B cell (primary cell): ENCODE results near the gene SORT1. TPM values are rescaled to one million over a fixed set of nuclear protein-coding genes. Genes with fewer than 3 reads are reported as not detected.

Source experiments
- ATAC-seq: fragments of 200-7000 bp; cut with Tn5 transposase; one replicate; pipeline ENCODE4 v1.10.0; 2021; ENCODE audit warnings: low read depth, mild to moderate bottlenecking, moderate number of reproducible peaks, moderate library complexity
- CTCF ChIA-PET: fragments of 350-600 bp; sonication (Branson Sonifier 250); formaldehyde crosslinking; loops from one replicate; lab custom pipeline; 2021; ENCODE audit warnings: antibody characterized with exemption, inconsistent platforms; lab: Charles Lee
- POLR2A ChIA-PET: fragments of 350-600 bp; sonication (Branson Sonifier 250); formaldehyde crosslinking; loops from one replicate; lab custom pipeline; 2021; ENCODE audit warnings: antibody characterized with exemption; lab: Charles Lee
- DNase-seq: peaks from one replicate; pipeline ENCODE4 v3.0.0; 2013
- H2AFZ ChIP-seq: 2 replicates; pipeline ENCODE4 v1.6.1; 2012; ENCODE audit warnings: mild to moderate bottlenecking, low read depth, low read length; ENCODE audit not compliant: insufficient read depth, poor library complexity, severe bottlenecking
- H3K27ac ChIP-seq, 2 donors: 1 replicate in 1 of 2; 2 replicates in 1 of 2; pipeline ENCODE4 v1.5.1; 2012 to 2013; ENCODE audit warnings: low read length in 2 of 2, mild to moderate bottlenecking in 2 of 2, moderate library complexity in 1 of 2
- H3K27me3 ChIP-seq, 4 experiments: fragments of 200-600 bp in 1 of 4; sonication (generic) in 1 of 4; replicated peaks in 1 of 4; 1 replicate in 2 of 4; 2 replicates in 2 of 4; pipeline versions ENCODE4 v1.6.1 to v1.7.0; 2013 to 2016; ENCODE audit warnings: low read length in 3 of 4, mild to moderate bottlenecking in 2 of 4, mixed read lengths in 1 of 4, moderate library complexity in 1 of 4; ENCODE audit not compliant: insufficient read depth in 4 of 4, control insufficient read depth in 3 of 4; ENCODE audit errors: control extremely low read depth in 1 of 4
- H3K36me3 ChIP-seq, 2 experiments: replicated peaks in 1 of 2; 1 replicate in 1 of 2; 2 replicates in 1 of 2; pipeline versions ENCODE4 v1.6.1 to v1.7.1; 2013; ENCODE audit warnings: low read length in 1 of 2; ENCODE audit not compliant: insufficient read depth in 2 of 2, control insufficient read depth in 1 of 2; ENCODE audit errors: control extremely low read depth in 1 of 2, extremely low read depth in 1 of 2
- H3K4me1 ChIP-seq, 2 donors: fragments of 200-600 bp in 1 of 2; sonication (generic) in 1 of 2; 1 replicate in 1 of 2; 2 replicates in 1 of 2; pipeline versions ENCODE4 v1.5.1 to v1.6.1; 2013 to 2017; ENCODE audit warnings: low read length in 2 of 2; ENCODE audit not compliant: control insufficient read depth in 2 of 2, insufficient read depth in 2 of 2
- H3K4me2 ChIP-seq: replicated peaks from 2 replicates; pipeline ENCODE3; 2012; ENCODE audit warnings: mild to moderate bottlenecking, low read depth, low read length; ENCODE audit not compliant: poor library complexity, severe bottlenecking
- H3K4me3 ChIP-seq, 5 experiments: fragments of 200-600 bp in 1 of 5; sonication (generic) in 1 of 5; 1 replicate in 3 of 5; 2 replicates in 2 of 5; pipeline versions ENCODE4 v1.5.1 to v1.7.0; 2011 to 2016; ENCODE audit warnings: low read length in 4 of 5, mild to moderate bottlenecking in 4 of 5, low read depth in 2 of 5, control low read depth in 1 of 5, moderate library complexity in 1 of 5; ENCODE audit not compliant: insufficient read depth in 1 of 5; ENCODE audit errors: control extremely low read depth in 1 of 5, extremely low read depth in 1 of 5
- H3K79me2 ChIP-seq: fragments of 200-600 bp; sonication (generic); one replicate; pipeline ENCODE4 v1.6.0; 2016; ENCODE audit warnings: low read length; ENCODE audit not compliant: control insufficient read depth, insufficient read depth
- H3K9ac ChIP-seq: fragments of 200-600 bp; sonication (generic); 2 replicates; pipeline ENCODE4 v1.6.1; 2017; ENCODE audit warnings: mild to moderate bottlenecking, low read length, moderate library complexity
- H3K9me3 ChIP-seq, 3 donors: one replicate each; pipeline versions ENCODE4 v1.6.1 to v1.7.1; 2013; ENCODE audit warnings: low read length in 2 of 3; ENCODE audit not compliant: control insufficient read depth in 2 of 3, insufficient read depth in 1 of 3; ENCODE audit errors: control extremely low read depth in 1 of 3
- H4K20me1 ChIP-seq: 2 replicates; pipeline ENCODE4 v1.6.0; 2012; ENCODE audit warnings: mild to moderate bottlenecking, low read length; ENCODE audit not compliant: insufficient read depth, control insufficient read depth, poor library complexity, severe bottlenecking
- H3K27ac Mint-ChIP-seq: one replicate; pipeline ENCODE4 v1.8.0; 2021; ENCODE audit warnings: mixed read lengths
- H3K27me3 Mint-ChIP-seq: one replicate; pipeline ENCODE4 v1.8.0; 2021; ENCODE audit warnings: mixed read lengths
- H3K4me1 Mint-ChIP-seq: one replicate; pipeline ENCODE4 v1.8.0; 2021; ENCODE audit warnings: mixed read lengths
- H3K4me3 Mint-ChIP-seq: one replicate; pipeline ENCODE4 v1.8.0; 2021; ENCODE audit warnings: mixed read lengths
- H3K9me3 Mint-ChIP-seq: one replicate; pipeline ENCODE4 v1.8.0; 2022; ENCODE audit warnings: mixed read lengths; ENCODE audit not compliant: insufficient read depth
- EZH2 ChIP-seq: IDR thresholded peaks from 2 replicates; pipeline ENCODE4 v1.6.1; 2012; ENCODE audit warnings: borderline replicate concordance, low read depth, mild to moderate bottlenecking, moderate library complexity, low read length; ENCODE audit not compliant: insufficient read depth, poor library complexity, severe bottlenecking
- WGBS: methylation state at CpG from one replicate; pipeline ENCODE4 v1.1.5; 2013; ENCODE audit warnings: missing lambda C conversion rate; ENCODE audit not compliant: insufficient coverage; 5-methylcytosine and 5-hydroxymethylcytosine counted together
- intact Hi-C: fragments of 100-400 bp; cut with micrococcal nuclease; formaldehyde crosslinking; loops from one replicate; pipeline ENCODE4 v1.10.0; 2022
- polyA plus RNA-seq: library from polyadenylated mRNA; depleted of rRNA; stranded (reverse); fragments of >200 nt; gene quantifications from 2 replicates; pipeline ENCODE4 v1.2.3, GENCODE V29; 2012
- total RNA-seq, 2 donors: library from RNA; stranded (reverse); fragments of 120-200 nt in 1 of 2; gene quantifications; 1 replicate in 1 of 2; 2 replicates in 1 of 2; pipeline versions ENCODE4 v1.2.3 to v1.2.4, GENCODE V29; 2013 to 2022
- TF ChIP-seq, protein P1 (sequence below): fragments of 200-600 bp; IDR thresholded peaks from one replicate; pipeline ENCODE4 v1.8.0; 2022; ENCODE audit warnings: antibody characterized with exemption, mild to moderate bottlenecking

Gene SORT1
- total and polyA plus RNA-seq, 2 donors (not counting 1 experiment from before 2014, with no cell fraction given), result 0.13 to 0.25 TPM

DNA sequence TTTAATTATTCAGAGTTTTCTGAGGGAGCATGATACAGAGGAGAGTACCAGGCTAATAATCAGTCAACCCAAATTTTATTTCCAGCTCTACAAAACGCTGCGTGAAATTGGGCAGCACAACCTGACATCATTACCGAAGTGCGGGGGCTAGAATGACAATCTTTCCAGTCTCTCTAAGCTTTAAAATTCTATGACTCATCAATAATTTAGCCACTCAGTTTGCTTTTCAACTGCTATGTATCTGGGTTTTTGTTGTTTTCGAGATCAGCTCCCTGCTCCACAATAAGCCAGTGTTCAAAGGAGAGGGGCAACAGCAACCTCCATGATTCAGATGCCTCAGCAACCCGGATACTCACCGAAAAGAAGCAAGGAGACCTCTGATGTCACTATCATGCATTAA lies 13.9 kb downstream of the SORT1 start:
- TF ChIP-seq EZH2, result no peak
- TF ChIP-seq, protein P1, sequence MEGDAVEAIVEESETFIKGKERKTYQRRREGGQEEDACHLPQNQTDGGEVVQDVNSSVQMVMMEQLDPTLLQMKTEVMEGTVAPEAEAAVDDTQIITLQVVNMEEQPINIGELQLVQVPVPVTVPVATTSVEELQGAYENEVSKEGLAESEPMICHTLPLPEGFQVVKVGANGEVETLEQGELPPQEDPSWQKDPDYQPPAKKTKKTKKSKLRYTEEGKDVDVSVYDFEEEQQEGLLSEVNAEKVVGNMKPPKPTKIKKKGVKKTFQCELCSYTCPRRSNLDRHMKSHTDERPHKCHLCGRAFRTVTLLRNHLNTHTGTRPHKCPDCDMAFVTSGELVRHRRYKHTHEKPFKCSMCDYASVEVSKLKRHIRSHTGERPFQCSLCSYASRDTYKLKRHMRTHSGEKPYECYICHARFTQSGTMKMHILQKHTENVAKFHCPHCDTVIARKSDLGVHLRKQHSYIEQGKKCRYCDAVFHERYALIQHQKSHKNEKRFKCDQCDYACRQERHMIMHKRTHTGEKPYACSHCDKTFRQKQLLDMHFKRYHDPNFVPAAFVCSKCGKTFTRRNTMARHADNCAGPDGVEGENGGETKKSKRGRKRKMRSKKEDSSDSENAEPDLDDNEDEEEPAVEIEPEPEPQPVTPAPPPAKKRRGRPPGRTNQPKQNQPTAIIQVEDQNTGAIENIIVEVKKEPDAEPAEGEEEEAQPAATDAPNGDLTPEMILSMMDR, result no peak

DNA sequence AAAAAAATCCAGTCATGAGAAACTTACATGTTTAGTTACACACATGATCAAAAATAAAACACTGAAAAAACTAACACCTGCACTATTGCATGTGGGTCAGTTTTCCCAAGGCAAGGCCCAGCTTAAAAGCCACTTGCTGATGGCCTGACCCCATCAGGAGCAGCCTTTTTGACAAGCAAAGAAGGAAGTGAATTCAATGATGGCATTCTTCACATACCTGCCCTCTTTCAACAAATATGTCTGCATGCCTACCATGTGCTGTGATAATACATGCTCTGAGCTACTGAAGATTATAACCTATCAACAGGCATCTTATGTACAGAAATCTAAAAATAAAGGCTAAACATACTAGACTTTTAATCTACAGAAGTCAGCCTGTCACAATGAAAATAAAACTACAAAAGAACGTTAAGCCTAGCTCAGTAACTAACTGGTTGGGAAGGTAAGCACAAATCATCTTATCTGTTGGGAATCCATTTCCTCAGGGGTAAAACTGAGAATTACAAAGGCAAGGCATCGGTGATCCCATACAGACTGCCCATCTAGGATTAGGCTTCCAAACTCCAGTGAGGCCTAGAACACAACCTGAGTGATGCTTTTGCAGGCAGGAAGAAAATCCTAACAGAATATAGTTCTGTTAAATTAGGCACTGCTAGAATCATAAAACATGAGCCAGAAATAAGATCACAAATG lies 14.5 kb downstream of the SORT1 start:
- no peak overlapping the region for H3K4me2 ChIP-seq
- H3K9me3 Mint-ChIP-seq, result no peaks in the 10 kb centered on the region
- no peak for ATAC-seq
- POLR2A ChIA-PET, result no interaction called here
- H3K9ac ChIP-seq, result no peak overlapping the region
- intact Hi-C loops, result no loop called here
- no peak overlapping the region for H2AFZ ChIP-seq
- H3K4me1 ChIP-seq, result no peaks in the 10 kb centered on the region
- no peak for DNase-seq
- peaks cover 0 to 19% (median 14%) of the 10 kb centered on the region in 4 experiments for H3K27me3 ChIP-seq
- no peaks in the 10 kb centered on the region for H3K4me1 Mint-ChIP-seq
- CTCF ChIA-PET, result interaction anchor here (4.4 kb wide), 1 partner anchor 16 kb away, joined by 25 read pairs; the partner anchor contains the start of gene SORT1
- H3K4me3 ChIP-seq, result no peak overlapping the region
- WGBS, result 100% methylated on average over 1 of the region's 2 CpGs
- no peaks in the 10 kb centered on the region for H3K79me2 ChIP-seq
- H3K27ac Mint-ChIP-seq, result no peak overlapping the region
- H3K4me3 Mint-ChIP-seq, result no peak overlapping the region
- H3K27me3 Mint-ChIP-seq, result peaks cover 39% of the 10 kb centered on the region
- no peaks in the 10 kb centered on the region for H3K36me3 ChIP-seq
- H4K20me1 ChIP-seq, result no peaks in the 10 kb centered on the region
- TF ChIP-seq, protein P1, result no peak
- TF ChIP-seq EZH2, result no peak
- H3K27ac ChIP-seq, result no peak overlapping the region
- no peaks in the 10 kb centered on the region for H3K9me3 ChIP-seq

More for the DNA sequence above, 13.9 kb downstream of the SORT1 start:
- no peak for DNase-seq
- WGBS, result 90% methylated on average over 2 of the region's 7 CpGs
- Mint-ChIP-seq H3K4me1 (no peaks in the 10 kb centered on the region), H3K9me3 (no peaks in the 10 kb centered on the region), H3K27me3 (peaks cover 44% of the 10 kb centered on the region), H3K27ac (no peak overlapping the region), H3K4me3 (no peak overlapping the region)
- no peak overlapping the region for H3K27ac ChIP-seq
- ChIA-PET POLR2A (no interaction called here), CTCF (interaction anchor here (4.4 kb wide), 1 partner anchor 15 kb away, joined by 25 read pairs; the partner anchor contains the start of gene SORT1)
- no peak overlapping the region for H3K9ac ChIP-seq
- no peaks in the 10 kb centered on the region for H3K36me3 ChIP-seq
- H3K4me1 ChIP-seq, result no peaks in the 10 kb centered on the region
- intact Hi-C loops, result no loop called here
- no peak for ATAC-seq
- H3K4me2 ChIP-seq, result no peak overlapping the region
- no peaks in the 10 kb centered on the region for H3K9me3 ChIP-seq
- no peaks in the 10 kb centered on the region for H3K79me2 ChIP-seq
- no peak overlapping the region for H2AFZ ChIP-seq
- no peaks in the 10 kb centered on the region for H4K20me1 ChIP-seq
- H3K27me3 ChIP-seq, result peaks cover 0 to 23% (median 20%) of the 10 kb centered on the region in 4 experiments
- H3K4me3 ChIP-seq, result no peak overlapping the region
